Measurements from ENCODE around the gene L3MBTL4. TPM values are rescaled to one million over a fixed set of nuclear protein-coding genes. Genes with fewer than 3 reads are reported as not detected.
"Not testable (repeated sequence)": the region's sequence is repeated elsewhere in the genome, so short reads cannot be mapped to it uniquely, and the experiment has no call there.

The L3MBTL4 gene
- polyA plus RNA-seq, 1 of the 3 experiments (the other 2 are of a cell fraction): 0.02 TPM

DNA sequence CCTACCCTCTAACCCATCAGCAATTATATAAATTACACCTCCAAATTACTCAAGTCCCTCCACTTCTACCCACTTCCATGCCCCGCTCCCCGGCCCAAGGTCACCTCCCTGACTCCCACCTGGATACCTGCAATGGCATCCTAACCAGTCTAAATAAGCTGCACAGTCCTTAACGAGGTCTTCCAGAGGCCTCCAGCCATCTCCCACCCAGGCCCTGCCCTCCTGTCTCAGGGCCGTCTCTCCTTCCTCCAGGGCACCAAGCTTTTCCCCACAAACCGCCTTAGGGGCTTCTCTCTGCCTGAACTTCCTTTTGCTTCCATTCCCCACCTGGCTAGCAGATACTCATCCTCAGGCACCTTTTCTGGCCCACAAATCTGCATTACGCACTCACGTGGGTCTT lies 4.8 kb downstream of the L3MBTL4 start:
- no peak overlapping the region for H3K4me2 ChIP-seq
- no peak overlapping the region for H2AFZ ChIP-seq (ENCODE audit: low read depth)
- no peak overlapping the region for H3K27ac ChIP-seq (ENCODE audit: low read depth in 2 of 2, low read length in 1 of 2)
- peaks cover 11% of the 10 kb centered on the region; the same call in 1 of the 2 replicates for H3K27me3 ChIP-seq (ENCODE audit: insufficient read depth)
- H3K79me2 ChIP-seq (ENCODE audit: insufficient read depth): no peaks in the 10 kb centered on the region
- DNase-seq: no peak
- H3K9me3 ChIP-seq: no peaks in the 10 kb centered on the region
- POLR2A ChIA-PET: no interaction called here
- no peak overlapping the region for H3K9ac ChIP-seq
- H3F3A ChIP-seq (replicated peaks; ENCODE audit: insufficient read depth): no peaks in the 10 kb centered on the region
- H3K9me2 ChIP-seq: no peaks in the 10 kb centered on the region
- TF ChIP-seq TAF1 (IDR thresholded peaks at IDR 0.05; ENCODE audit: borderline replicate concordance, low read depth, low read length) (no peak), EP300 (IDR thresholded peaks at IDR 0.05; ENCODE audit: borderline replicate concordance in 1 of 2, low read depth in 1 of 2, low read length in 1 of 2) (no peak), ELF1 (IDR thresholded peaks at IDR 0.05) (no peak), FOSL2 (IDR thresholded peaks at IDR 0.05; ENCODE audit: borderline replicate concordance, low read depth) (no peak), RCOR1 (IDR thresholded peaks at IDR 0.05; ENCODE audit: low read length) (no peak), TCF12 (IDR thresholded peaks at IDR 0.05) (no peak), RAD21 (IDR thresholded peaks at IDR 0.05; ENCODE audit: low read length) (no peak)
- TF ChIP-seq, protein P1, sequence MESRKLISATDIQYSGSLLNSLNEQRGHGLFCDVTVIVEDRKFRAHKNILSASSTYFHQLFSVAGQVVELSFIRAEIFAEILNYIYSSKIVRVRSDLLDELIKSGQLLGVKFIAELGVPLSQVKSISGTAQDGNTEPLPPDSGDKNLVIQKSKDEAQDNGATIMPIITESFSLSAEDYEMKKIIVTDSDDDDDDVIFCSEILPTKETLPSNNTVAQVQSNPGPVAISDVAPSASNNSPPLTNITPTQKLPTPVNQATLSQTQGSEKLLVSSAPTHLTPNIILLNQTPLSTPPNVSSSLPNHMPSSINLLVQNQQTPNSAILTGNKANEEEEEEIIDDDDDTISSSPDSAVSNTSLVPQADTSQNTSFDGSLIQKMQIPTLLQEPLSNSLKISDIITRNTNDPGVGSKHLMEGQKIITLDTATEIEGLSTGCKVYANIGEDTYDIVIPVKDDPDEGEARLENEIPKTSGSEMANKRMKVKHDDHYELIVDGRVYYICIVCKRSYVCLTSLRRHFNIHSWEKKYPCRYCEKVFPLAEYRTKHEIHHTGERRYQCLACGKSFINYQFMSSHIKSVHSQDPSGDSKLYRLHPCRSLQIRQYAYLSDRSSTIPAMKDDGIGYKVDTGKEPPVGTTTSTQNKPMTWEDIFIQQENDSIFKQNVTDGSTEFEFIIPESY (IDR thresholded peaks at IDR 0.05; ENCODE audit: borderline replicate concordance, low read depth): no peak
- TF ChIP-seq, protein P2, sequence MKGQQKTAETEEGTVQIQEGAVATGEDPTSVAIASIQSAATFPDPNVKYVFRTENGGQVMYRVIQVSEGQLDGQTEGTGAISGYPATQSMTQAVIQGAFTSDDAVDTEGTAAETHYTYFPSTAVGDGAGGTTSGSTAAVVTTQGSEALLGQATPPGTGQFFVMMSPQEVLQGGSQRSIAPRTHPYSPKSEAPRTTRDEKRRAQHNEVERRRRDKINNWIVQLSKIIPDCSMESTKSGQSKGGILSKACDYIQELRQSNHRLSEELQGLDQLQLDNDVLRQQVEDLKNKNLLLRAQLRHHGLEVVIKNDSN (IDR thresholded peaks at IDR 0.05; ENCODE audit: borderline replicate concordance, low read depth): no peak
- TF ChIP-seq, protein P3, sequence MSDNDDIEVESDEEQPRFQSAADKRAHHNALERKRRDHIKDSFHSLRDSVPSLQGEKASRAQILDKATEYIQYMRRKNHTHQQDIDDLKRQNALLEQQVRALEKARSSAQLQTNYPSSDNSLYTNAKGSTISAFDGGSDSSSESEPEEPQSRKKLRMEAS (IDR thresholded peaks at IDR 0.05; ENCODE audit: low read depth): no peak
- peaks cover 0 to 7% of the 10 kb centered on the region in 2 experiments; a peak in 1 of 4 replicates for H3K4me1 ChIP-seq (ENCODE audit: control insufficient read depth in 1 of 2, insufficient read depth in 2 of 2, low read depth in 1 of 2, low read length in 1 of 2)
- WGBS (ENCODE audit: low lambda C conversion rate): 59% methylated on average over 7 of the region's 7 CpGs
- no peaks in the 10 kb centered on the region for H4K20me1 ChIP-seq (ENCODE audit: insufficient read depth)
- no peaks in the 10 kb centered on the region for H3K36me3 ChIP-seq (replicated peaks in 1 of 2; ENCODE audit: control insufficient read depth in 1 of 2, insufficient read depth in 2 of 2, low read length in 1 of 2)
- CTCF ChIA-PET: interaction anchor here (0.6 kb wide), 1 partner anchor 48 kb away, joined by 3 read pairs; no protein-coding TSS in a partner anchor
- H3K4me3 ChIP-seq (ENCODE audit: low read depth in 2 of 2, low read length in 1 of 2): no peak overlapping the region

DNA sequence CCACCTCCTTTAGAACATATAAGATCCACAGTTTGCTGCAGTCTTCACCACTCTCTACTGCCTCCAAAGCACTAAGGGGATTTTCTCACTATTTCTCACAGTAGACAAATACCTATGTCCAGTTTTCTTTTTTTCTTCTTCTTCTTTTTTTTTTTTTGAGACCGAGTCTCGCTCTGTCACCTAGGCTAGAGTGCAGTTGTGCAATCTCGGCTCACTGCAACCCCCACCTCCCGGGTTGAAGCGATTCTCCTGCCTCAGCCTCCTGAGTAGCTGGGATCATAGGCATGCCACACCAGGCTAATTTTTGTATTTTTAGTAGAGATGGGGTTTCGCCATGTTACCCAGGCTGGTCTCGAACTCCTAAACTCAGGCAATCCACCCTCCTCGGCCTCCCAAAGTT lies 6.2 kb downstream of the L3MBTL4 start:
- H3K9me2 ChIP-seq; H2AFZ ChIP-seq (ENCODE audit: low read depth); H4K20me1 ChIP-seq (ENCODE audit: insufficient read depth); CTCF ChIA-PET; H3K4me1 ChIP-seq (ENCODE audit: control insufficient read depth in 1 of 2, insufficient read depth in 2 of 2, low read depth in 1 of 2, low read length in 1 of 2); H3K36me3 ChIP-seq (replicated peaks in 1 of 2; ENCODE audit: control insufficient read depth in 1 of 2, insufficient read depth in 2 of 2, low read length in 1 of 2); H3K27me3 ChIP-seq (ENCODE audit: insufficient read depth); H3K9ac ChIP-seq; H3K27ac ChIP-seq (ENCODE audit: low read depth in 2 of 2, low read length in 1 of 2); H3K9me3 ChIP-seq; H3K4me2 ChIP-seq; H3K4me3 ChIP-seq (ENCODE audit: low read depth in 2 of 2, low read length in 1 of 2); H3F3A ChIP-seq (replicated peaks; ENCODE audit: insufficient read depth); DNase-seq; POLR2A ChIA-PET; H3K79me2 ChIP-seq (ENCODE audit: insufficient read depth): not testable (repeated sequence)
- 62% methylated on average over 8 of the region's 8 CpGs for WGBS (ENCODE audit: low lambda C conversion rate)

All from SK-N-SH (cell line).